HL-60 (cell line): ENCODE data around the gene GPR150.

ENCODE experiments used
- CTCF ChIP-seq: IDR thresholded peaks from one replicate; pipeline ENCODE4 v1.5.1; 2011; ENCODE audit warnings: low read length, control low read depth, inconsistent platforms; ENCODE audit not compliant: insufficient read depth
- GABPA ChIP-seq: IDR thresholded peaks from 2 replicates; pipeline ENCODE4 v1.6.1; 2012; ENCODE audit warnings: low read depth
- POLR2AphosphoS5 ChIP-seq: IDR thresholded peaks from 2 replicates; pipeline ENCODE4 v1.6.1; 2012; ENCODE audit warnings: low read depth
- SPI1 ChIP-seq: IDR thresholded peaks from 2 replicates; pipeline ENCODE4 v1.6.1; 2012; ENCODE audit warnings: low read depth, mild to moderate bottlenecking, borderline replicate concordance
- TF ChIP-seq, protein P1 (sequence below): IDR thresholded peaks from 2 replicates; pipeline ENCODE4 v1.6.1; 2012; ENCODE audit warnings: low read depth; ENCODE audit not compliant: insufficient replicate concordance

GRCh38 chr5:95619514-95620029 lies 315 bp upstream of the GPR150 start:
- no peak for TF ChIP-seq CTCF
- no peak for TF ChIP-seq POLR2AphosphoS5
- TF ChIP-seq, protein P1, sequence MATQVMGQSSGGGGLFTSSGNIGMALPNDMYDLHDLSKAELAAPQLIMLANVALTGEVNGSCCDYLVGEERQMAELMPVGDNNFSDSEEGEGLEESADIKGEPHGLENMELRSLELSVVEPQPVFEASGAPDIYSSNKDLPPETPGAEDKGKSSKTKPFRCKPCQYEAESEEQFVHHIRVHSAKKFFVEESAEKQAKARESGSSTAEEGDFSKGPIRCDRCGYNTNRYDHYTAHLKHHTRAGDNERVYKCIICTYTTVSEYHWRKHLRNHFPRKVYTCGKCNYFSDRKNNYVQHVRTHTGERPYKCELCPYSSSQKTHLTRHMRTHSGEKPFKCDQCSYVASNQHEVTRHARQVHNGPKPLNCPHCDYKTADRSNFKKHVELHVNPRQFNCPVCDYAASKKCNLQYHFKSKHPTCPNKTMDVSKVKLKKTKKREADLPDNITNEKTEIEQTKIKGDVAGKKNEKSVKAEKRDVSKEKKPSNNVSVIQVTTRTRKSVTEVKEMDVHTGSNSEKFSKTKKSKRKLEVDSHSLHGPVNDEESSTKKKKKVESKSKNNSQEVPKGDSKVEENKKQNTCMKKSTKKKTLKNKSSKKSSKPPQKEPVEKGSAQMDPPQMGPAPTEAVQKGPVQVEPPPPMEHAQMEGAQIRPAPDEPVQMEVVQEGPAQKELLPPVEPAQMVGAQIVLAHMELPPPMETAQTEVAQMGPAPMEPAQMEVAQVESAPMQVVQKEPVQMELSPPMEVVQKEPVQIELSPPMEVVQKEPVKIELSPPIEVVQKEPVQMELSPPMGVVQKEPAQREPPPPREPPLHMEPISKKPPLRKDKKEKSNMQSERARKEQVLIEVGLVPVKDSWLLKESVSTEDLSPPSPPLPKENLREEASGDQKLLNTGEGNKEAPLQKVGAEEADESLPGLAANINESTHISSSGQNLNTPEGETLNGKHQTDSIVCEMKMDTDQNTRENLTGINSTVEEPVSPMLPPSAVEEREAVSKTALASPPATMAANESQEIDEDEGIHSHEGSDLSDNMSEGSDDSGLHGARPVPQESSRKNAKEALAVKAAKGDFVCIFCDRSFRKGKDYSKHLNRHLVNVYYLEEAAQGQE: no peak
- TF ChIP-seq SPI1: peak; percentile 7; the same call in 1 of the 2 replicates
- TF ChIP-seq GABPA: no peak
